ENCODE measurements around the gene DHCR7. TPM values are rescaled to one million over a fixed set of nuclear protein-coding genes. Genes with fewer than 3 reads are reported as not detected.

DHCR7 gene
- total RNA-seq, 1 experiment from 2014 or later: 123 TPM

GRCh38 chr11:71458146-71459070 is 10.2 kb upstream of the DHCR7 start:
- DNase-seq (ENCODE audit: low read depth): no peak

- DNase-seq (ENCODE audit: low read depth): no peak
Measured at GRCh38 chr11:71456831-71457230, 8.6 kb upstream of the DHCR7 start.

- DNase-seq (ENCODE audit: low read depth): no peak
Measured at GRCh38 chr11:71456294-71456693, 8.1 kb upstream of the DHCR7 start.

GRCh38 chr11:71454470-71455113 is 6.4 kb upstream of the DHCR7 start:
- DNase-seq (ENCODE audit: low read depth): no peak

- DNase-seq (ENCODE audit: low read depth): no peak
Measured at GRCh38 chr11:71453918-71454304, 5.7 kb upstream of the DHCR7 start.

- DNase-seq (ENCODE audit: low read depth): peak; percentile 93
Measured at GRCh38 chr11:71453037-71453917, 5.1 kb upstream of the DHCR7 start, which contains the start of gene NADSYN1. NADSYN1 (plus strand) TSS chr11:71453203; CDS start chr11:71453297, 94 bp downstream.

GRCh38 chr11:71452199-71453036 is 4.2 kb upstream of the DHCR7 start:
- peak; percentile 12 for DNase-seq (ENCODE audit: low read depth)

GRCh38 chr11:71451596-71452198 is 3.5 kb upstream of the DHCR7 start:
- DNase-seq (ENCODE audit: low read depth): no peak

- DNase-seq (ENCODE audit: low read depth): no peak
Measured at GRCh38 chr11:71450939-71451338, 2.7 kb upstream of the DHCR7 start.

GRCh38 chr11:71450507-71450906 is 2.3 kb upstream of the DHCR7 start:
- DNase-seq (ENCODE audit: low read depth): no peak

- no peak for DNase-seq (ENCODE audit: low read depth)
Measured at GRCh38 chr11:71449596-71449995, 1.4 kb upstream of the DHCR7 start.

- DNase-seq (ENCODE audit: low read depth): peak; percentile 11
Measured at GRCh38 chr11:71447791-71448256, 369 bp downstream of the DHCR7 start.

- peak; percentile 40 for DNase-seq (ENCODE audit: low read depth)
Measured at GRCh38 chr11:71446942-71447688, 1.1 kb downstream of the DHCR7 start.

- DNase-seq (ENCODE audit: low read depth): no peak
Measured at GRCh38 chr11:71446150-71446549, 2.0 kb downstream of the DHCR7 start.

- DNase-seq (ENCODE audit: low read depth): no peak
Measured at GRCh38 chr11:71444811-71445210, 3.4 kb downstream of the DHCR7 start.

GRCh38 chr11:71443736-71444445 is 4.3 kb downstream of the DHCR7 start:
- DNase-seq (ENCODE audit: low read depth): no peak

- DNase-seq (ENCODE audit: low read depth): no peak
Measured at GRCh38 chr11:71442880-71443279, 5.3 kb downstream of the DHCR7 start.

- DNase-seq (ENCODE audit: low read depth): no peak
Measured at GRCh38 chr11:71442123-71442522, 6.1 kb downstream of the DHCR7 start.

- no peak for DNase-seq (ENCODE audit: low read depth)
Measured at GRCh38 chr11:71441251-71441650, 6.9 kb downstream of the DHCR7 start.
